BLaER1 treated with 17β-estradiol and CSF1 and Interleukin-3, amounts not matched to agents 10 nM and 100 nM (cell line): ENCODE results near the gene MROH7.
A peak's percentile ranks its signal among the peaks of the same experiment; 100 is the strongest.

Experiments
- H3K27ac ChIP-seq, 11 experiments: shearing (Covaris generic); formaldehyde crosslinking; 2 replicates each; pipeline ENCODE4 v1.8.1; 2022
- H3K27me3 ChIP-seq, 11 experiments: shearing (Covaris generic); formaldehyde crosslinking; 2 replicates each; pipeline ENCODE4 v1.8.1; 2022
- H3K36me3 ChIP-seq, 11 experiments: shearing (Covaris generic); formaldehyde crosslinking; 2 replicates each; pipeline ENCODE4 v1.8.1; 2022
- H3K4me1 ChIP-seq, 10 experiments: shearing (Covaris generic); formaldehyde crosslinking; 2 replicates each; pipeline ENCODE4 v1.8.1; 2022
- H3K4me2 ChIP-seq, 11 experiments: shearing (Covaris generic); formaldehyde crosslinking; 2 replicates each; pipeline ENCODE4 v1.8.1; 2022
- H3K4me3 ChIP-seq, 10 experiments: shearing (Covaris generic); formaldehyde crosslinking; 2 replicates each; pipeline ENCODE4 v1.8.1; 2022
- H3K9ac ChIP-seq, 11 experiments: shearing (Covaris generic); formaldehyde crosslinking; 2 replicates each; pipeline ENCODE4 v1.8.1; 2022
- H3K9me3 ChIP-seq, 11 experiments: shearing (Covaris generic); formaldehyde crosslinking; replicated peaks in 1 of 11; 2 replicates each; pipeline ENCODE4 v1.8.1; 2022
- H4K20me1 ChIP-seq, 11 experiments: shearing (Covaris generic); formaldehyde crosslinking; 2 replicates each; pipeline ENCODE4 v1.8.1; 2022
- Cebpa-rat ChIP-seq, 11 experiments: shearing (Covaris generic); IDR thresholded peaks; 2 replicates each; pipeline ENCODE4 v1.8.1; 2022

MROH7 gene

GRCh38 chr1:54601730-54602129, 39.9 kb upstream of the MROH7 start:
- Histone ChIP-seq H3K4me3 (no peak overlapping the region), H3K9ac (0 out of 22 replicates have a peak overlapping the region, but pooled peaks of 1 of the 11 experiments have one; percentile 9), H3K27ac (no peak overlapping the region; a peak in 1 of 22 replicates), H3K9me3 (no peaks in the 10 kb centered on the region), H3K4me1 (peaks cover 12 to 20% (median 18%) of the 10 kb centered on the region in 10 experiments), H3K27me3 (no peaks in the 10 kb centered on the region), H4K20me1 (peaks cover 0 to 11% (median 0%) of the 10 kb centered on the region in 11 experiments; a peak in 2 of 22 replicates), H3K4me2 (no peak overlapping the region), H3K36me3 (peaks cover 0 to 55% (median 0%) of the 10 kb centered on the region in 11 experiments; a peak in 4 of 22 replicates)
- no peak for TF ChIP-seq Cebpa-rat (IDR thresholded peaks at IDR 0.05)

- H3K27me3 ChIP-seq: no peaks in the 10 kb centered on the region
These were observed 39.0 kb upstream of the MROH7 start for GRCh38 chr1:54602554-54602953.

GRCh38 chr1:54603241-54603640, 38.3 kb upstream of the MROH7 start:
- no peaks in the 10 kb centered on the region for H3K9me3 ChIP-seq
- no peaks in the 10 kb centered on the region for H3K27me3 ChIP-seq
- peak overlapping the region in 5 of 11 experiments; percentile 48 to 69 (median 64); a peak in 7 of 22 replicates for H3K27ac ChIP-seq
- H3K36me3 ChIP-seq: peaks cover 0 to 55% (median 0%) of the 10 kb centered on the region in 11 experiments; a peak in 4 of 22 replicates
- no peak overlapping the region for H3K9ac ChIP-seq
- H3K4me1 ChIP-seq: peaks cover 12 to 28% (median 24%) of the 10 kb centered on the region in 10 experiments
- H3K4me2 ChIP-seq: peak overlapping the region in 1 of 11 experiments; percentile 67; a peak in 3 of 22 replicates
- H3K4me3 ChIP-seq: no peak overlapping the region
- no peak for TF ChIP-seq Cebpa-rat (IDR thresholded peaks at IDR 0.05)
- H4K20me1 ChIP-seq: peaks cover 0 to 11% (median 0%) of the 10 kb centered on the region in 11 experiments; a peak in 2 of 22 replicates

More at GRCh38 chr1:54602554-54602953, 39.0 kb upstream of the MROH7 start:
- Histone ChIP-seq H3K4me1 (peaks cover 12 to 21% (median 18%) of the 10 kb centered on the region in 10 experiments), H3K4me2 (no peak overlapping the region), H3K9ac (no peak overlapping the region), H3K9me3 (no peaks in the 10 kb centered on the region), H3K36me3 (peaks cover 0 to 55% (median 0%) of the 10 kb centered on the region in 11 experiments; a peak in 3 of 22 replicates), H3K4me3 (no peak overlapping the region), H3K27ac (no peak overlapping the region), H4K20me1 (peaks cover 0 to 11% (median 0%) of the 10 kb centered on the region in 11 experiments; a peak in 2 of 22 replicates)
- TF ChIP-seq Cebpa-rat (IDR thresholded peaks at IDR 0.05): no peak

- peak overlapping the region; percentile 44 to 70 (median 61) for H3K4me2 ChIP-seq
These were observed 37.5 kb upstream of the MROH7 start for GRCh38 chr1:54604051-54604450.

GRCh38 chr1:54604572-54605370, 36.8 kb upstream of the MROH7 start:
- peak overlapping the region; percentile 44 to 70 (median 61) for H3K4me2 ChIP-seq
- no peak for TF ChIP-seq Cebpa-rat (IDR thresholded peaks at IDR 0.05)
- peaks cover 12 to 43% (median 39%) of the 10 kb centered on the region in 10 experiments for H3K4me1 ChIP-seq
- no peaks in the 10 kb centered on the region for H3K27me3 ChIP-seq
- no peaks in the 10 kb centered on the region for H3K9me3 ChIP-seq
- H3K9ac ChIP-seq: peak overlapping the region in 5 of 11 experiments; percentile 4 to 47 (median 33); a peak in 7 of 22 replicates
- peaks cover 0 to 61% (median 0%) of the 10 kb centered on the region in 11 experiments; a peak in 4 of 22 replicates for H3K36me3 ChIP-seq
- peak overlapping the region in 8 of 11 experiments; percentile 23 to 69 (median 54); a peak in 15 of 22 replicates for H3K27ac ChIP-seq
- no peak overlapping the region for H3K4me3 ChIP-seq
- peaks cover 0 to 11% (median 0%) of the 10 kb centered on the region in 11 experiments; a peak in 2 of 22 replicates for H4K20me1 ChIP-seq

More at GRCh38 chr1:54604051-54604450, 37.5 kb upstream of the MROH7 start:
- Histone ChIP-seq H4K20me1 (peaks cover 0 to 11% (median 0%) of the 10 kb centered on the region in 11 experiments; a peak in 2 of 22 replicates), H3K27me3 (no peaks in the 10 kb centered on the region), H3K9ac (peak overlapping the region in 4 of 11 experiments; percentile 2 to 33 (median 12); a peak in 6 of 22 replicates), H3K9me3 (no peaks in the 10 kb centered on the region), H3K27ac (peak overlapping the region in 8 of 11 experiments; percentile 23 to 69 (median 54); a peak in 12 of 22 replicates), H3K4me3 (no peak overlapping the region), H3K4me1 (peaks cover 12 to 36% (median 32%) of the 10 kb centered on the region in 10 experiments), H3K36me3 (peaks cover 0 to 59% (median 0%) of the 10 kb centered on the region in 11 experiments; a peak in 4 of 22 replicates)
- TF ChIP-seq Cebpa-rat (IDR thresholded peaks at IDR 0.05): no peak

GRCh38 chr1:54606096-54606989, 35.2 kb upstream of the MROH7 start:
- Histone ChIP-seq H3K27ac (peak overlapping the region in 1 of 11 experiments; percentile 24; a peak in 1 of 22 replicates), H3K4me3 (no peak overlapping the region), H3K4me2 (no peak overlapping the region), H3K27me3 (no peaks in the 10 kb centered on the region), H3K4me1 (peaks cover 12 to 43% (median 41%) of the 10 kb centered on the region in 10 experiments), H3K9ac (no peak overlapping the region), H4K20me1 (peaks cover 0 to 11% (median 0%) of the 10 kb centered on the region in 11 experiments; a peak in 2 of 22 replicates), H3K9me3 (no peaks in the 10 kb centered on the region), H3K36me3 (peaks cover 0 to 52% (median 0%) of the 10 kb centered on the region in 11 experiments; a peak in 4 of 22 replicates)
- no peak for TF ChIP-seq Cebpa-rat (IDR thresholded peaks at IDR 0.05)

GRCh38 chr1:54606990-54607325, 34.6 kb upstream of the MROH7 start:
- no peak for TF ChIP-seq Cebpa-rat (IDR thresholded peaks at IDR 0.05)
- Histone ChIP-seq H3K4me2 (no peak overlapping the region), H3K27me3 (no peaks in the 10 kb centered on the region)

More at GRCh38 chr1:54606990-54607325, 34.6 kb upstream of the MROH7 start:
- H3K9me3 ChIP-seq: no peaks in the 10 kb centered on the region
- H3K9ac ChIP-seq: no peak overlapping the region
- H3K27ac ChIP-seq: peak overlapping the region in 1 of 11 experiments; percentile 38; a peak in 1 of 22 replicates
- peaks cover 0 to 46% (median 0%) of the 10 kb centered on the region in 11 experiments; a peak in 3 of 22 replicates for H3K36me3 ChIP-seq
- peaks cover 0 to 11% (median 0%) of the 10 kb centered on the region in 11 experiments; a peak in 2 of 22 replicates for H4K20me1 ChIP-seq
- peaks cover 12 to 43% (median 41%) of the 10 kb centered on the region in 10 experiments for H3K4me1 ChIP-seq
- no peak overlapping the region for H3K4me3 ChIP-seq
